SHP77 (cell line): ENCODE measurements around the gene SF3A2.

ENCODE experiments used
- DNase-seq, 2 experiments: peaks; one replicate each; lab custom pipeline; 2025; lab: John Stamatoyannopoulos, UW

Gene SF3A2

GRCh38 chr19:2226840-2227360 is 9.7 kb upstream of the SF3A2 start:
- DNase-seq: no peak

DNA sequence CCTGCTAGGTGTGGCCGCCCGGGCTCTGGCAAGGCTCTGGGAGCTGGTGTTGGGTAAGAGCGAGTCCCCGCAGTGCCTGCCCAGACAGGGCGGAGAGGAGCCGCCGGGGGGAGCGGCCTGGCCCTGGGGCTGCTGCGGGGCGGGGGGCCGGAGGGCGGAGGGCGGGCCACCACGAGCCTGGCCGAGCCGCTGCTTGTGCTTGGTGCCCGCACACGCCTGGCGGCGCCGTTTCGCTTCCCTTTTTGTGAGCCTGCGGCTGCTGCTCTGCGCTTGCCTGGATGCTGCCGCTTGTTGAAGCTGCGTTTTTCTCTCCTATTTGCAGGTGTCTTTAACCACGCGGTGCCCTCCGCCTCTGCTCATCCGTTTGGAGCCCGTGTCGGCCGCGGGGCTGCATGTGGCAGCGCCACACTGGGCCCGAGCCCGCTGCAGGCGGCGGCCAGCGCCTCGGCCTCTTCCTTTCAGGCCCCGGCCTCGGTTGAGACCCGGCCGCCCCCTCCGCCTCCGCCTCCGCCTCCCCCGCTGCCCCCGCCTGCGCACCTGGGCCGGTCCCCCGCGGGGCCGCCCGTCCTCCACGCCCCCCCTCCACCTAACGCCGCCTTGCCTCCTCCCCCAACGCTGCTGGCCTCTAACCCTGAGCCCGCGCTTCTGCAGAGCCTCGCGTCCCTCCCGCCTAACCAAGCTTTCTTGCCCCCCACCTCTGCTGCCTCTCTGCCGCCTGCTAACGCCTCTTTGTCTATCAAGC is 9.0 kb upstream of the SF3A2 start:
- DNase-seq: no peak

- no peak for DNase-seq
Observed at GRCh38 chr19:2228157-2229030, 8.2 kb upstream of the SF3A2 start.

DNA sequence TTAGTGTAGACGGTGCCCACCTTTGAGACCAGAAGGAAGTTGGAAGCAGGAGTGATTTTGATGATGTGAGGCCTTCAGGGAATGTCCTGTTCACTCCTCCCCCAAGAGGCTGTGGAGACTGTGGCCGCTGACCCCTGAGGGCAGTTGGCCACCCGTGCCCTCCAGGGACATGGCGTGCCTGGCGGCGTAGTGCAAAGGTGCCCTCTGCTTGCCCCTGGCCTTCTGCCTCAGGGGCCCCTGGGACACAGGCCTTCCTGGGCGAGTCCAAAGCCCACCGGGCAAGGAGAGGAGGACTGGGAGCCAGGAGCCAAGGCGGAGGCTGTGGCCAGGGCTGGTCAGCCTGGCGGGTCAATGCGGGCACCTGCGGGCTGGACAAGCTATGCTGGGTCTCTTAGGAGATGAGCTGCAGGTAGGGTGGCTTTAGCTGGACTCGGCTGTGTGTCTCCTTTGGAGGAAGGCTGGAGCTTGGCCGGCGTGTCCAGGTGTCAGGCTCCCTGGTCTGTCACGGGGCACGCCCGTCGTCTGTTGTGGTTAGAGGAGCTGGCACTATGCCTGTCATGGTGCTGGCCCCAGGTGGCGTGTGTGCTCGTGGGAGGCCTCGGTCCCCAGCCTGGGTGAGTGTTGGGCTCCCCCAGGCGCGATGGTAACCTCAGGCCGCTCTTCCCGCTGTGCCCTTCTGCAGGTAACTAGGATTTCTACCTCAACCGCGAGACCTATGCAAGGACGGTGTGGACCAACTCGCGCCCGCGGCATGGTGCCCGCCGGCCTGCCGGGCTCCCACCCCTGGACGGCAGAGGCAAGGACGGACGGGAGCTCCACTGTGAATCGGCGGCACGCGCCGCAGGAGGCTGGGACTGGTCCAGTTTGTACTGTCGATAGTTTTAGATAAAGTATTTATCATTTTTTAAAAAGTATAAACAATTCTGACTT is 7.3 kb upstream of the SF3A2 start:
- no peak for DNase-seq

DNA sequence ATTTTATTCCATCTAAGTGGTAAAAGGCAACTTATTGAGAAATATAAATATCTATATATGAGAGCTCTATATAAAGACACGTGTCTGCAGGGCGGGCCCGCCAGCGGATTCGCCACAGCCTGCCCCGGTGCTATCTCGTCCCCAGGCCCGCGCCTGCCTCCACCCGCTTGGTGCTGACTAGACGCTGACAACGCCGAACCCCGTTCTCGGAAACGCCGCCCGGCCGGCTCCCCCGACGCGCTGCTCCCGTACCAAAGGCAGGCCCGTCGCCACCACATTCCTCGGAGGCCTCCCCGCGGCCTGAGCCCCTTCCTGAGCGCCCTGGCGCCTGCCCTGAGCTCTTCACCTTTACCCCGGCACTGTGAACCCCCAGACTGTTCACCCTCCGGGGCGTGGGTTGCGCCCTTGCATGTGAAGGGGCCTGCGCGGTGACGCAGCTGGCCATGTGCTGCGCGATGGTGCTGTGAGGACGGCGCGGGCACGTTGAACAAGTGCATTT is 6.5 kb upstream of the SF3A2 start:
- DNase-seq: no peak

- no peak for DNase-seq
Observed at GRCh38 chr19:2230807-2231533, 5.7 kb upstream of the SF3A2 start.

- DNase-seq: peak in 1 of 2 experiments; percentile 25
Observed at GRCh38 chr19:2231621-2232221, 4.9 kb upstream of the SF3A2 start.

DNA sequence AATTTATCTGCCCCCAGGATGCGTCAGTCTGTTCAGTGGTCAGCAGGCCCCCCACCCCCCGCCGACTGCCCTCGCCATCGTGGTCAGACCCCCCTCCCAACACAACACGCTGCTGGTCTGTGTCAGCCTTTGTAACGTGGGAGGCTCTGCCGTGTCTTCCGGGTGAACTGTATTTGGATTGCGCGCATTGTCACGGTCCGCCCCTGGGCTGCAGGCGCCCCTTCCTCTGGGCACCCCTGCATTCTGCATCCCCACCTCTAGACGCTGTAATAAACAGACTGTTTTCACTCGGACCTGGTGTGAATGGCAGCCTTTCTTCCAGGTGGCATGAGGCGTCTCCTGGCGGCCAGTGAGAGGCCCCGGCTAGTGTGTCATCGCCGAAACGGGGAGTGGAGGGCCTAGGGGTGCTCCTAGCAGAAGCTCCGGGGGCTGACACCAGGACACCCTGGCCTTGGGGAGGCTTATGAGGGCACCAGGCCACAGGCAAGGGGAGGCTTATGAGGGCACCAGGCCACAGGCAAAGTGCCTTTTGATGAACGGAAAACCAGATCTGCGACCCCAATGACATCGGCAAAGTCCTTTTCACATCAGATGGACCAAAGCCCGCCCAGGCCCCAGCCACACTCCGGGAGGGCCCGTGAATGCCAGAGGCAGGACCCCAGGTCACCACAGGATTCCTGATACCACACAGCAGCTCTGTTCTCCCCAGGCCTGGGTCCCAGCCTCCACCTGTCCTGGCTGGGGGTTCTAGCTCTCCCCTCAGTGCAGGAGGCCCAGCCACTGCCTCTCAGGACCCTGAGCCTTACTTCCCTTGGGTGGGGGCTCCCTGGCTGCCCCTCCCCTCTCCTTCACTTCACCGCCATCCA is 4.1 kb upstream of the SF3A2 start:
- no peak for DNase-seq

DNA sequence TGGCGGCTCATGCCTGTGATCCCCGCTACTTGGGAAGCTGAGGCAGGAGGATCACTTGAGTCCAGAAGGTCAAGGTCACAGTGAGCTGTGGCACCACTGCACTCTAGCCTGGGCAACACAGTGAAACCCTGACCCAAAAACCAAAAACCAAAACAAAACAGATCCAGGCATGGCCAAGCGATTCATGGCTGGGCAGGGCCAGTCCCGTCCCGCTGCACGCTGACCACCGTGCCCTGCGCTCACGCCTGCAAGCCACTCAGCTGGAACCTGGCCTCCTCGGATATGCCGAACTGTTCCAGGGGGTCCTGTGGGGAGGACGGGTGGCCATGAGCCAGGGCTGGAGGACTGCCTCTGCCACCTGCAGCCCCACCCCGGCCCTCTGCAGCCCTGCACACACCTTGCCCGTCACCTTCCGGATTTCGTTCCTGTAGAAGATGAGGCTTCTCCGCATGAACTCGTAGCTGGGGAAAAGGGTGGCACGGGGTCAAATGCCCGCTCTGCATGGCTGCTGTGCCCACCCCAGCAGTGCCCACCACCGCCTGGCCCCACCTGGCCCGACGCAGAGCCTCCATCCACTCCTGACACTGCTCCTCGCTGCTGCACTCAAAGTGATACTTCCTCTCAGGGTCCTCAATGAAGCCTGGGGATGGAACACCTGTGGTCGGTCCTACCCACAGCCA is 2.9 kb upstream of the SF3A2 start:
- DNase-seq: no peak

DNA sequence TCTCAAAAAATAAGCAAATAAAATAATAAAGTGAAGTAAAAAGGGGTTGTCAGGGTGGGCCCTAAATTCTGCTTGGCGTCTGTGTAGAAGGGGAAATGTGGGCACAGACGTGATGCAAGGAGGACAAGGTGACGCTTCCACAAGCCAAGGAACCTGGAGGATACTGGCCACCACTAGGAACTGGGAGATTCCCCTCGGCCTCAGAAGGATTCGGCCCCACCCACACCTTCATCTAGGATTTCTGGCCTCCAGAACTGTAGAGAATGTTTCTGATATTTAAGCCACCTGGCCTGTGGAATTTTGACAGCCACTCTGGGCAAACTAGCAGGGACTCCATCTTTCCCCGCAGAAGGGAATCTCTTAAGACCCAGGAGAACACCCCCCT is 1.6 kb upstream of the SF3A2 start:
- no peak for DNase-seq

GRCh38 chr19:2235381-2236063 is 1.1 kb upstream of the SF3A2 start:
- peak; percentile 69 to 75 for DNase-seq

DNA sequence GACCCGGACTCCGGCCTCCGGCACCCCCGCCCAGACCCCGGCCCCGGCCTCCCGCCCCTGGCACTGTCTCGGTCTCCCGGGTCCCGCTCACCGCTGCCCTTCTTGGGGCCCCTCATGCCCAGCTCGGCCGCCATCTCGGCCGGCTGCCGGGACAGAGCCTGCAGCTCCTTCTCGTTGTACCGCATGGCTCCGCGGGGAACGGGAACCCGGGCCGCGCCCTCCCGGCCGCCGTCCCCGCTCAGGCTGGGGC is 635 bp upstream of the SF3A2 start:
- no peak for DNase-seq

GRCh38 chr19:2237051-2237868 is 636 bp downstream of the SF3A2 start:
- DNase-seq: no peak

GRCh38 chr19:2237869-2238153 is 1.2 kb downstream of the SF3A2 start:
- no peak for DNase-seq

DNA sequence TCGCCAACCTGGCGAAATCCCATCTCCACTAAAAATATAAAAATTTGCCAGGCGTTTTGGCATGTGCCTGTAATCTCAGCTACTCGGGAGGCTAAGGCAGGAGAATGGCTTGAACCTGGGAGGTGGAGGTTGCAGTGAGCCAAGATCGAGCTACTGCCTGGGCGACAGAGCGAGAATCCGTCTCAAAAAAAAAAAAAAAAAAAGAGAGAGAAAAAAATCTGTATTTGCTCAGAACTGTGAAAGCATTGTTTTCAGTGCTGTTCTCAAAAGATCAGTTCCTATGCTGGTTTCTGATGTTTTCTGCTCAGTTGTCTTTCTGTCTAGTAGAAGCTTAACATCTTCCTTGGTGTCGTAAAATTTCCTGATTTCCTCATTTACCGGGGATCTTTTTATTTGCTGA is 2.5 kb downstream of the SF3A2 start:
- DNase-seq: no peak

- DNase-seq: no peak
Observed at GRCh38 chr19:2239771-2240770, 3.4 kb downstream of the SF3A2 start.
